ENCODE measurements around the gene SEPTIN11. TPM values are rescaled to one million over a fixed set of nuclear protein-coding genes. Genes with fewer than 3 reads are reported as not detected.

The SEPTIN11 gene
- total and polyA plus RNA-seq, 9 of the 15 experiments (the other 6 are each of a cell fraction or from before 2014, with no cell fraction given): 25.7 to 142 (median 84.3) TPM

- no peak; the same call in 1 of the 2 replicates for TF ChIP-seq E2F4 (CRISPR knock-in tag; IDR thresholded peaks at IDR 0.05; ENCODE audit: low read depth)
- TF ChIP-seq, protein P1, sequence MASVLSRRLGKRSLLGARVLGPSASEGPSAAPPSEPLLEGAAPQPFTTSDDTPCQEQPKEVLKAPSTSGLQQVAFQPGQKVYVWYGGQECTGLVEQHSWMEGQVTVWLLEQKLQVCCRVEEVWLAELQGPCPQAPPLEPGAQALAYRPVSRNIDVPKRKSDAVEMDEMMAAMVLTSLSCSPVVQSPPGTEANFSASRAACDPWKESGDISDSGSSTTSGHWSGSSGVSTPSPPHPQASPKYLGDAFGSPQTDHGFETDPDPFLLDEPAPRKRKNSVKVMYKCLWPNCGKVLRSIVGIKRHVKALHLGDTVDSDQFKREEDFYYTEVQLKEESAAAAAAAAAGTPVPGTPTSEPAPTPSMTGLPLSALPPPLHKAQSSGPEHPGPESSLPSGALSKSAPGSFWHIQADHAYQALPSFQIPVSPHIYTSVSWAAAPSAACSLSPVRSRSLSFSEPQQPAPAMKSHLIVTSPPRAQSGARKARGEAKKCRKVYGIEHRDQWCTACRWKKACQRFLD (CRISPR knock-in tag; IDR thresholded peaks at IDR 0.05): no peak
- TF ChIP-seq FOXM1 (IDR thresholded peaks at IDR 0.05; ENCODE audit: low read depth): no peak
- peak; percentile 63; the same call in 1 of the 2 replicates for TF ChIP-seq FOXM1 (CRISPR knock-in tag; IDR thresholded peaks at IDR 0.05; ENCODE audit: low read depth)
- TF ChIP-seq ZFP36 (IDR thresholded peaks at IDR 0.05; ENCODE audit: low read depth, low read length, partially characterized antibody): no peak
- TF ChIP-seq ESRRB (CRISPR knock-in tag; IDR thresholded peaks at IDR 0.05; ENCODE audit: borderline replicate concordance): no peak
- TF ChIP-seq, protein P2, sequence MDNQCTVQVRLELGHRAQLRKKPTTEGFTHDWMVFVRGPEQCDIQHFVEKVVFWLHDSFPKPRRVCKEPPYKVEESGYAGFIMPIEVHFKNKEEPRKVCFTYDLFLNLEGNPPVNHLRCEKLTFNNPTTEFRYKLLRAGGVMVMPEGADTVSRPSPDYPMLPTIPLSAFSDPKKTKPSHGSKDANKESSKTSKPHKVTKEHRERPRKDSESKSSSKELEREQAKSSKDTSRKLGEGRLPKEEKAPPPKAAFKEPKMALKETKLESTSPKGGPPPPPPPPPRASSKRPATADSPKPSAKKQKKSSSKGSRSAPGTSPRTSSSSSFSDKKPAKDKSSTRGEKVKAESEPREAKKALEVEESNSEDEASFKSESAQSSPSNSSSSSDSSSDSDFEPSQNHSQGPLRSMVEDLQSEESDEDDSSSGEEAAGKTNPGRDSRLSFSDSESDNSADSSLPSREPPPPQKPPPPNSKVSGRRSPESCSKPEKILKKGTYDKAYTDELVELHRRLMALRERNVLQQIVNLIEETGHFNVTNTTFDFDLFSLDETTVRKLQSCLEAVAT (IDR thresholded peaks at IDR 0.05): no peak
- no peak for TF ChIP-seq PURB (CRISPR knock-in tag; IDR thresholded peaks at IDR 0.05; ENCODE audit: low read depth)
- no peak for TF ChIP-seq ZNF324 (CRISPR knock-in tag; IDR thresholded peaks at IDR 0.05)
- TF ChIP-seq, protein P3, sequence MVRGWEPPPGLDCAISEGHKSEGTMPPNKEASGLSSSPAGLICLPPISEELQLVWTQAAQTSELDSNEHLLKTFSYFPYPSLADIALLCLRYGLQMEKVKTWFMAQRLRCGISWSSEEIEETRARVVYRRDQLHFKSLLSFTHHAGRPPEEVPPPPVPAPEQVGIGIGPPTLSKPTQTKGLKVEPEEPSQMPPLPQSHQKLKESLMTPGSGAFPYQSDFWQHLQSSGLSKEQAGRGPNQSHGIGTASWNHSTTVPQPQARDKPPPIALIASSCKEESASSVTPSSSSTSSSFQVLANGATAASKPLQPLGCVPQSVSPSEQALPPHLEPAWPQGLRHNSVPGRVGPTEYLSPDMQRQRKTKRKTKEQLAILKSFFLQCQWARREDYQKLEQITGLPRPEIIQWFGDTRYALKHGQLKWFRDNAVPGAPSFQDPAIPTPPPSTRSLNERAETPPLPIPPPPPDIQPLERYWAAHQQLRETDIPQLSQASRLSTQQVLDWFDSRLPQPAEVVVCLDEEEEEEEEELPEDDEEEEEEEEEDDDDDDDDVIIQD (CRISPR knock-in tag; IDR thresholded peaks at IDR 0.05): no peak
- no peak for TF ChIP-seq SMARCC2 (IDR thresholded peaks at IDR 0.05; ENCODE audit: low read depth)
- no peak for TF ChIP-seq GTF3C2 (IDR thresholded peaks at IDR 0.05; ENCODE audit: borderline replicate concordance, extremely low read depth, insufficient read length)
- TF ChIP-seq SMARCA5 (IDR thresholded peaks at IDR 0.05): no peak
- TF ChIP-seq ZNF551 (CRISPR knock-in tag; IDR thresholded peaks at IDR 0.05): no peak
- no peak for TF ChIP-seq BACH1 (tag; IDR thresholded peaks at IDR 0.05)
- no peak for TF ChIP-seq ZNF239 (CRISPR knock-in tag; IDR thresholded peaks at IDR 0.05)
- TF ChIP-seq PPARD (CRISPR knock-in tag; IDR thresholded peaks at IDR 0.05): no peak
- no peak for TF ChIP-seq ZNF23 (CRISPR knock-in tag; IDR thresholded peaks at IDR 0.05)
Observed at GRCh38 chr4:76948443-76949275, 893 bp upstream of the SEPTIN11 start (continued).
